AG09319 (cell line): ENCODE measurements around the gene ATG5.

ENCODE experiments used
- DNase-seq: peaks from one replicate; pipeline ENCODE4 v3.0.0-alpha.2; 2010; ENCODE audit warnings: low read depth; ENCODE audit errors: extremely low read depth
- CTCF ChIP-seq: IDR thresholded peaks from 2 replicates; pipeline ENCODE4 v1.5.1; 2011; ENCODE audit warnings: low read depth, mild to moderate bottlenecking, inconsistent platforms, low read length, moderate library complexity

ATG5 gene

GRCh38 chr6:106290032-106290431 is 35.5 kb downstream of the ATG5 start:
- no peak for TF ChIP-seq CTCF
- DNase-seq: no peak

GRCh38 chr6:106287215-106287614 is 38.3 kb downstream of the ATG5 start:
- no peak for TF ChIP-seq CTCF
- no peak for DNase-seq

GRCh38 chr6:106286746-106287145 is 38.8 kb downstream of the ATG5 start:
- no peak for TF ChIP-seq CTCF
- no peak for DNase-seq

GRCh38 chr6:106283481-106283880 is 42.1 kb downstream of the ATG5 start:
- no peak for DNase-seq
- no peak for TF ChIP-seq CTCF

- no peak for TF ChIP-seq CTCF
- no peak for DNase-seq
These were observed 43.9 kb downstream of the ATG5 start for GRCh38 chr6:106281661-106282060.

- no peak for TF ChIP-seq CTCF
- DNase-seq: no peak
These were observed 44.5 kb downstream of the ATG5 start for GRCh38 chr6:106281088-106281487.

- TF ChIP-seq CTCF: no peak
- DNase-seq: no peak
These were observed 46.4 kb downstream of the ATG5 start for GRCh38 chr6:106279179-106279578.
